Measurements from ENCODE around the gene SEZ6L2. TPM values are rescaled to one million over a fixed set of nuclear protein-coding genes. Genes with fewer than 3 reads are reported as not detected.
"Not testable (repeated sequence)": the region's sequence is repeated elsewhere in the genome, so short reads cannot be mapped to it uniquely, and the experiment has no call there.

SEZ6L2 gene
- total RNA-seq, 1 donor from 2014 or later: 29.1 TPM

GRCh38 chr16:29913514-29913913 lies 14.2 kb upstream of the SEZ6L2 start:
- Mint-ChIP-seq H3K9me3 (no peaks in the 10 kb centered on the region), H3K27ac (no peak overlapping the region), H3K36me3 (peaks cover 27% of the 10 kb centered on the region), H3K4me1 (no peaks in the 10 kb centered on the region), H3K27me3 (ENCODE audit: low read depth) (no peaks in the 10 kb centered on the region), H3K4me3 (no peak overlapping the region)
- no peak for DNase-seq (ENCODE audit: low spot score in 2 of 2, unreplicated experiment in 2 of 2)
- TF ChIP-seq CTCF (IDR thresholded peaks at IDR 0.05; ENCODE audit: unreplicated experiment): no peak

- Mint-ChIP-seq H3K36me3 (peaks cover 27% of the 10 kb centered on the region), H3K9me3 (no peaks in the 10 kb centered on the region), H3K4me3 (no peak overlapping the region), H3K27ac (no peak overlapping the region), H3K4me1 (no peaks in the 10 kb centered on the region), H3K27me3 (ENCODE audit: low read depth) (no peaks in the 10 kb centered on the region)
- no peak for TF ChIP-seq CTCF (IDR thresholded peaks at IDR 0.05; ENCODE audit: unreplicated experiment)
- DNase-seq (ENCODE audit: low spot score in 2 of 2, unreplicated experiment in 2 of 2): no peak
These were observed 12.7 kb upstream of the SEZ6L2 start for GRCh38 chr16:29912087-29912486.

- Mint-ChIP-seq H3K36me3 (peaks cover 22% of the 10 kb centered on the region), H3K27ac (no peak overlapping the region), H3K4me3 (no peak overlapping the region), H3K9me3 (no peaks in the 10 kb centered on the region), H3K27me3 (ENCODE audit: low read depth) (no peaks in the 10 kb centered on the region), H3K4me1 (no peaks in the 10 kb centered on the region)
- TF ChIP-seq CTCF (IDR thresholded peaks at IDR 0.05; ENCODE audit: unreplicated experiment): no peak
- DNase-seq (ENCODE audit: low spot score in 2 of 2, unreplicated experiment in 2 of 2): no peak
These were observed 12.3 kb upstream of the SEZ6L2 start for GRCh38 chr16:29911676-29912010.

GRCh38 chr16:29910819-29911675 lies 11.7 kb upstream of the SEZ6L2 start:
- no peak overlapping the region for H3K4me3 Mint-ChIP-seq
- DNase-seq (ENCODE audit: low spot score in 2 of 2, unreplicated experiment in 2 of 2): no peak
- no peaks in the 10 kb centered on the region for H3K27me3 Mint-ChIP-seq (ENCODE audit: low read depth)
- TF ChIP-seq CTCF (IDR thresholded peaks at IDR 0.05; ENCODE audit: unreplicated experiment): no peak
- no peak overlapping the region for H3K27ac Mint-ChIP-seq
- H3K36me3 Mint-ChIP-seq: peaks cover 20% of the 10 kb centered on the region
- H3K9me3 Mint-ChIP-seq: no peaks in the 10 kb centered on the region
- no peaks in the 10 kb centered on the region for H3K4me1 Mint-ChIP-seq

- not testable (repeated sequence) for H3K27me3 Mint-ChIP-seq (ENCODE audit: low read depth); H3K9me3 Mint-ChIP-seq; DNase-seq (ENCODE audit: low spot score in 2 of 2, unreplicated experiment in 2 of 2); H3K4me3 Mint-ChIP-seq; H3K27ac Mint-ChIP-seq; H3K4me1 Mint-ChIP-seq
- H3K36me3 Mint-ChIP-seq: peaks cover 15% of the 10 kb centered on the region
These were observed 10.5 kb upstream of the SEZ6L2 start for GRCh38 chr16:29909851-29910250.

GRCh38 chr16:29909391-29909790 lies 10.0 kb upstream of the SEZ6L2 start:
- no peaks in the 10 kb centered on the region for H3K9me3 Mint-ChIP-seq
- no peaks in the 10 kb centered on the region for H3K27me3 Mint-ChIP-seq (ENCODE audit: low read depth)
- no peak overlapping the region for H3K4me3 Mint-ChIP-seq
- TF ChIP-seq CTCF (IDR thresholded peaks at IDR 0.05; ENCODE audit: unreplicated experiment): no peak
- no peak for DNase-seq (ENCODE audit: low spot score in 2 of 2, unreplicated experiment in 2 of 2)
- H3K36me3 Mint-ChIP-seq: peaks cover 13% of the 10 kb centered on the region
- no peak overlapping the region for H3K27ac Mint-ChIP-seq
- H3K4me1 Mint-ChIP-seq: no peaks in the 10 kb centered on the region

All from mesothelial cell of epicardium (in vitro differentiated cells).